Mesendoderm (in vitro differentiated cells): Measurements from ENCODE around the gene PKP3.

Source experiments
- DNase-seq: peaks from one replicate; pipeline ENCODE4 v3.0.0; 2013
- H2AK5ac ChIP-seq: 2 replicates; pipeline ENCODE4 v1.6.1; 2013; ENCODE audit warnings: low read length, inconsistent platforms
- H2BK120ac ChIP-seq: 2 replicates; pipeline ENCODE4 v1.6.1; 2013; ENCODE audit warnings: low read depth, mild to moderate bottlenecking, low read length, moderate library complexity, mixed read lengths
- H2BK15ac ChIP-seq: replicated peaks from 2 replicates; pipeline ENCODE4 v1.6.1; 2013; ENCODE audit warnings: low read depth, mild to moderate bottlenecking, moderate library complexity
- H2BK5ac ChIP-seq: 2 replicates; pipeline ENCODE4 v1.6.1; 2013; ENCODE audit warnings: low read length, inconsistent platforms
- H3K18ac ChIP-seq: 2 replicates; pipeline ENCODE4 v1.6.1; 2013; ENCODE audit warnings: mild to moderate bottlenecking, low read length, mixed read lengths
- H3K23ac ChIP-seq: one replicate; pipeline ENCODE4 v1.6.1; 2013; ENCODE audit warnings: low read length
- H3K27ac ChIP-seq: 2 replicates; pipeline ENCODE4 v1.5.1; 2013; ENCODE audit warnings: low read depth, mild to moderate bottlenecking, inconsistent platforms, low read length, moderate library complexity
- H3K27me3 ChIP-seq: 2 replicates; pipeline ENCODE4 v1.6.1; 2013; ENCODE audit warnings: low read length, control low read depth, mild to moderate bottlenecking, inconsistent platforms; ENCODE audit not compliant: insufficient read depth, poor library complexity
- H3K36me3 ChIP-seq: 2 replicates; pipeline ENCODE4 v1.6.1; 2013; ENCODE audit warnings: low read length, inconsistent platforms; ENCODE audit not compliant: control insufficient read depth, insufficient read depth
- H3K4ac ChIP-seq: one replicate; pipeline ENCODE4 v1.6.1; 2013; ENCODE audit warnings: low read depth, mild to moderate bottlenecking, low read length, moderate library complexity
- H3K4me1 ChIP-seq: 2 replicates; pipeline ENCODE4 v1.6.1; 2013; ENCODE audit warnings: low read depth, low read length, inconsistent platforms; ENCODE audit not compliant: control insufficient read depth
- H3K4me2 ChIP-seq: 2 replicates; pipeline ENCODE4 v1.6.1; 2013; ENCODE audit warnings: low read length
- H3K4me3 ChIP-seq: 2 replicates; pipeline ENCODE4 v1.5.1; 2013; ENCODE audit warnings: mild to moderate bottlenecking, low read length
- H3K56ac ChIP-seq: one replicate; pipeline ENCODE4 v1.6.1; 2013; ENCODE audit warnings: low read length
- H3K79me1 ChIP-seq: 2 replicates; pipeline ENCODE4 v1.6.1; 2013; ENCODE audit warnings: low read length, inconsistent platforms
- H3K79me2 ChIP-seq: 2 replicates; pipeline ENCODE4 v1.6.1; 2013; ENCODE audit warnings: mild to moderate bottlenecking, low read length; ENCODE audit not compliant: control insufficient read depth, insufficient read depth
- H3K9ac ChIP-seq: 2 replicates; pipeline ENCODE4 v1.6.1; 2013; ENCODE audit warnings: low read length, inconsistent platforms
- H4K5ac ChIP-seq: one replicate; pipeline ENCODE4 v1.6.1; 2013; ENCODE audit warnings: low read length
- H4K8ac ChIP-seq: one replicate; pipeline ENCODE4 v1.6.1; 2013; ENCODE audit warnings: low read depth, mild to moderate bottlenecking, control low read depth, low read length, moderate library complexity
- WGBS: extraction: QIAGEN DNeasy Blood & Tissue Kit; methylation state at CpG from one replicate; pipeline ENCODE4 v1.1.7; 2013; ENCODE audit warnings: low lambda C conversion rate, missing lambda C conversion rate; ENCODE audit not compliant: insufficient coverage; ENCODE audit errors: extremely low coverage; 5-methylcytosine and 5-hydroxymethylcytosine counted together

PKP3 gene

GRCh38 chr11:376531-377173 lies 17.4 kb upstream of the PKP3 start:
- H2BK5ac ChIP-seq: no peak overlapping the region
- WGBS: no CpG with 5 or more reads among the region's 70 CpGs
- H2BK120ac ChIP-seq: no peak overlapping the region
- no peaks in the 10 kb centered on the region for H3K79me2 ChIP-seq
- H3K4me2 ChIP-seq: no peak overlapping the region
- no peak overlapping the region for H4K5ac ChIP-seq
- no peak overlapping the region for H3K27ac ChIP-seq
- no peak for DNase-seq
- no peaks in the 10 kb centered on the region for H3K4me1 ChIP-seq
- no peak overlapping the region for H3K9ac ChIP-seq
- H2AK5ac ChIP-seq: no peak overlapping the region
- H3K27me3 ChIP-seq: no peaks in the 10 kb centered on the region
- H3K56ac ChIP-seq: no peak overlapping the region
- H3K36me3 ChIP-seq: peaks cover 4% of the 10 kb centered on the region
- H2BK15ac ChIP-seq: no peak overlapping the region
- H3K4me3 ChIP-seq: no peak overlapping the region
- H4K8ac ChIP-seq: no peak overlapping the region
- H3K79me1 ChIP-seq: no peaks in the 10 kb centered on the region
- H3K18ac ChIP-seq: no peak overlapping the region
- no peak overlapping the region for H3K4ac ChIP-seq
- no peak overlapping the region for H3K23ac ChIP-seq

DNA sequence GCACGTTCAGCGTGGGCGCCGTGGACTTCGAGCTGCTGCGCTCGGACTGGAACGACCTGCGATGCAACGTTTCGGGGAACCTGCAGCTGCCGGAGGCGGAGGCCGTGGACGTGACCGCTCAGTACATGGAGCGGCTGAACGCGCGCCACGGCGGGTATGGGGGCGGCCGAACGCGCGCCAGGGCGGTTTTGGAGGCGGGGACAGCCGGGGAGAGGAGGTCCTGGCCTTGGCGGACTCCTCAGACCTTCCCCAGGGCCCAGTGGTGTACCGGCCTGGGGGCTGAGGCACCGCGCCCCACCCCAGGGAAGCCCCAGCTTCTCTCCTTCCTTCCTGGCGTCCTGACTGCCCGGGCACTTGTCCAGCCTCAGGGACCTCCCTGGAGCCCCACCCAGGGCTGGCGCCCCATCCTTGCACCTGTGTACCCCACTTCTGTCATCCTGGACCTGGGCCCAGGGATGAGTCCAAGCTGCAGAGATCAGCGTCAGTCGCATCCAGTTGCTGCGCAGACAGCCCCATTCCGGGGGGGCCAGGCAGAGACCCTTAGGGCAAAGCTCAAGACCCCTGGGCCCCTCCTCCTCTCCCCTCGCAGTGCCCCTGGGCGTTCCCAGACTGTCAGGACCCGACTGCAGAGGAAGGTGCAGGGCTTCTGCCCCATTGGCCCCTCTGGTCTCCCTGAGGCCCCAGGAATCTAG lies 16.7 kb upstream of the PKP3 start:
- H3K36me3 ChIP-seq: peaks cover 4% of the 10 kb centered on the region

GRCh38 chr11:377883-378500 lies 16.0 kb upstream of the PKP3 start:
- Histone ChIP-seq H3K36me3 (peaks cover 4% of the 10 kb centered on the region), H2BK5ac (no peak overlapping the region)

More for the DNA sequence above, 16.7 kb upstream of the PKP3 start:
- H4K5ac ChIP-seq: no peak overlapping the region
- no peak overlapping the region for H3K23ac ChIP-seq
- DNase-seq: no peak
- H3K79me1 ChIP-seq: no peaks in the 10 kb centered on the region
- H2AK5ac ChIP-seq: no peak overlapping the region
- H2BK120ac ChIP-seq: no peak overlapping the region
- no CpG with 5 or more reads among the region's 44 CpGs for WGBS
- no peaks in the 10 kb centered on the region for H3K27me3 ChIP-seq
- H3K18ac ChIP-seq: no peak overlapping the region
- no peak overlapping the region for H2BK5ac ChIP-seq
- no peak overlapping the region for H2BK15ac ChIP-seq
- H3K79me2 ChIP-seq: no peaks in the 10 kb centered on the region
- H3K4me2 ChIP-seq: no peak overlapping the region
- H3K56ac ChIP-seq: no peak overlapping the region
- no peak overlapping the region for H3K27ac ChIP-seq
- H3K9ac ChIP-seq: no peak overlapping the region
- no peaks in the 10 kb centered on the region for H3K4me1 ChIP-seq
- no peak overlapping the region for H3K4ac ChIP-seq
- H4K8ac ChIP-seq: no peak overlapping the region
- H3K4me3 ChIP-seq: no peak overlapping the region

DNA sequence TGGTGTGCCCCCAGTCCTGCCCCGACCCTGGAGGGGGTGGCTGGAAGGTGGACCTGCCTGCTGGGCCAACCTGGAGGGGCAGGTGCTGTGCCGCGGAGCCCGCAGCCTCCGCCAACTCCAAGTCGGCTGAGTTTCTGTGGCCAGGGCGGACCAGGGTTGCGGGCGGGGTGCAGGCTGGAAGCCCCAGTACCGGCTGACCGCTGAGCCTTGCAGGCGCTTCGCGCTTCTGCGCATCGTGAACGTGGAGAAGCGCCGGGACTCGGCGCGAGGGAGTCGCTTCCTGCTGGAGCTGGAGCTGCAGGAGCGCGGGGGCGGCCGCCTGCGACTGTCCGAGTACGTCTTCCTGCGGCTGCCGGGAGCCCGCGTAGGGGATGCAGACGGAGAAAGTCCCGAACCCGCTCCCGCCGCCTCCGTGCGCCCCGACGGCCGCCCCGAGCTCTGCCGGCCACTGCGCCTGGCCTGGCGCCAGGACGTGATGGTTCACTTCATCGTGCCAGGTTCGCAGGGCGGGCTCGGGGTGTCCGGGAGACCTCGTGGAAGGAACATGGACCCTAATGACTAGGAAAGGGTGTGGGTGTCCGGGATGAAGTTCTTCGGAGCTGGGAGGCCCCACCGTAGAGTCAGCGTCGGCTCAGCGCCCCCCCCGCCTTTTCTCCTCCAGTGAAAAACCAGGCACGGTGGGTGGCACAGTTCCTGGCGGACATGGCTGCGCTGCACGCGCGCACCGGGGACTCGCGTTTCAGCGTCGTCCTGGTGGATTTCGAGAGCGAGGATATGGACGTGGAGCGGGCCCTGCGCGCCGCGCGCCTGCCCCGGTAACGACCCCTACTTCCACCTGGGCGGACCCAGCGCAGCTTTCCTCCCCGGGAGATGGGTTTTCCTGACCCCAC lies 14.6 kb upstream of the PKP3 start:
- Histone ChIP-seq H3K4ac (no peak overlapping the region), H2BK5ac (no peak overlapping the region), H3K18ac (no peak overlapping the region), H3K4me1 (no peaks in the 10 kb centered on the region), H3K56ac (no peak overlapping the region), H3K36me3 (no peaks in the 10 kb centered on the region), H3K23ac (no peak overlapping the region), H3K27ac (no peak overlapping the region), H3K4me3 (no peak overlapping the region), H2BK15ac (no peak overlapping the region), H4K5ac (no peak overlapping the region), H2BK120ac (no peak overlapping the region), H3K4me2 (no peak overlapping the region), H3K79me1 (no peaks in the 10 kb centered on the region), H4K8ac (no peak overlapping the region), H3K27me3 (no peaks in the 10 kb centered on the region), H2AK5ac (no peak overlapping the region), H3K9ac (no peak overlapping the region), H3K79me2 (no peaks in the 10 kb centered on the region)
- WGBS: no CpG with 5 or more reads among the region's 87 CpGs
- DNase-seq: no peak

More at GRCh38 chr11:377883-378500, 16.0 kb upstream of the PKP3 start:
- H2AK5ac ChIP-seq: no peak overlapping the region
- no peak overlapping the region for H3K56ac ChIP-seq
- H3K4ac ChIP-seq: no peak overlapping the region
- no CpG with 5 or more reads among the region's 11 CpGs for WGBS
- no peak overlapping the region for H3K4me3 ChIP-seq
- no peak overlapping the region for H3K23ac ChIP-seq
- H3K27me3 ChIP-seq: no peaks in the 10 kb centered on the region
- no peak overlapping the region for H3K9ac ChIP-seq
- no peak overlapping the region for H3K18ac ChIP-seq
- no peak overlapping the region for H4K5ac ChIP-seq
- H3K4me1 ChIP-seq: no peaks in the 10 kb centered on the region
- H4K8ac ChIP-seq: no peak overlapping the region
- no peak for DNase-seq
- no peak overlapping the region for H3K4me2 ChIP-seq
- no peak overlapping the region for H2BK120ac ChIP-seq
- no peaks in the 10 kb centered on the region for H3K79me2 ChIP-seq
- no peak overlapping the region for H2BK15ac ChIP-seq
- no peak overlapping the region for H3K27ac ChIP-seq
- no peaks in the 10 kb centered on the region for H3K79me1 ChIP-seq

GRCh38 chr11:380095-380480 lies 13.9 kb upstream of the PKP3 start:
- no peak overlapping the region for H3K23ac ChIP-seq
- H2BK5ac ChIP-seq: no peak overlapping the region
- WGBS: no CpG with 5 or more reads among the region's 35 CpGs

More at GRCh38 chr11:380095-380480, 13.9 kb upstream of the PKP3 start:
- H3K79me1 ChIP-seq: no peaks in the 10 kb centered on the region
- no peak overlapping the region for H2AK5ac ChIP-seq
- H4K5ac ChIP-seq: no peak overlapping the region
- H3K4me1 ChIP-seq: no peaks in the 10 kb centered on the region
- no peak overlapping the region for H3K4me2 ChIP-seq
- H3K56ac ChIP-seq: no peak overlapping the region
- no peak overlapping the region for H3K4me3 ChIP-seq
- H4K8ac ChIP-seq: no peak overlapping the region
- H3K4ac ChIP-seq: no peak overlapping the region
- no peak overlapping the region for H2BK120ac ChIP-seq
- no peaks in the 10 kb centered on the region for H3K79me2 ChIP-seq
- no peak overlapping the region for H3K9ac ChIP-seq
- no peak overlapping the region for H2BK15ac ChIP-seq
- no peaks in the 10 kb centered on the region for H3K27me3 ChIP-seq
- no peaks in the 10 kb centered on the region for H3K36me3 ChIP-seq
- H3K18ac ChIP-seq: no peak overlapping the region
- DNase-seq: no peak
- no peak overlapping the region for H3K27ac ChIP-seq
